C4-2B (cell line): ENCODE data around the gene ZFHX2.
"Not testable (repeated sequence)": the region's sequence is repeated elsewhere in the genome, so short reads cannot be mapped to it uniquely, and the experiment has no call there.

Experiments
- H3K27ac ChIP-seq: fragments of 450-650 bp; 2 replicates; pipeline ENCODE4 v1.5.1; 2017
- CTCF ChIP-seq: fragments of 450-650 bp; conservative IDR thresholded peaks from 2 replicates; pipeline ENCODE4 v1.5.1; 2017; ENCODE audit warnings: mild to moderate bottlenecking
- ZFX ChIP-seq: fragments of 450-650 bp; IDR thresholded peaks from 2 replicates; pipeline ENCODE4 v1.6.1; 2017

ZFHX2 gene

GRCh38 chr14:23539248-23540140 lies 12.1 kb downstream of the ZFHX2 start:
- H3K27ac ChIP-seq = no peak overlapping the region
- no peak for TF ChIP-seq ZFX
- peak; percentile 80 for TF ChIP-seq CTCF

GRCh38 chr14:23538785-23539184 lies 12.8 kb downstream of the ZFHX2 start:
- no peak overlapping the region for H3K27ac ChIP-seq
- TF ChIP-seq ZFX = no peak
- no peak for TF ChIP-seq CTCF

- H3K27ac ChIP-seq = no peak overlapping the region
Observed at GRCh38 chr14:23538050-23538718, 13.4 kb downstream of the ZFHX2 start.

GRCh38 chr14:23537351-23538049 lies 14.1 kb downstream of the ZFHX2 start:
- TF ChIP-seq CTCF (no peak), ZFX (no peak)
- no peak overlapping the region for H3K27ac ChIP-seq

More at GRCh38 chr14:23538050-23538718, 13.4 kb downstream of the ZFHX2 start:
- TF ChIP-seq CTCF (no peak), ZFX (no peak)

GRCh38 chr14:23536906-23537305 lies 14.7 kb downstream of the ZFHX2 start:
- not testable (repeated sequence) for H3K27ac ChIP-seq

- TF ChIP-seq CTCF (no peak), ZFX (no peak)
- no peak overlapping the region for H3K27ac ChIP-seq
Observed at GRCh38 chr14:23536494-23536893, 15.1 kb downstream of the ZFHX2 start.

GRCh38 chr14:23535943-23536342 lies 15.6 kb downstream of the ZFHX2 start:
- no peak overlapping the region for H3K27ac ChIP-seq
- TF ChIP-seq ZFX (no peak), CTCF (no peak)
